Measurements from ENCODE around the gene MPHOSPH10. TPM values are rescaled to one million over a fixed set of nuclear protein-coding genes. Genes with fewer than 3 reads are reported as not detected.

MPHOSPH10 gene
- total RNA-seq, 1 donor from 2014 or later = 12.1 TPM

- no peak for DNase-seq (ENCODE audit: low read depth)
- H3K4me3 ChIP-seq (ENCODE audit: low read depth, low read length) = no peak overlapping the region
- TF ChIP-seq, protein P1, sequence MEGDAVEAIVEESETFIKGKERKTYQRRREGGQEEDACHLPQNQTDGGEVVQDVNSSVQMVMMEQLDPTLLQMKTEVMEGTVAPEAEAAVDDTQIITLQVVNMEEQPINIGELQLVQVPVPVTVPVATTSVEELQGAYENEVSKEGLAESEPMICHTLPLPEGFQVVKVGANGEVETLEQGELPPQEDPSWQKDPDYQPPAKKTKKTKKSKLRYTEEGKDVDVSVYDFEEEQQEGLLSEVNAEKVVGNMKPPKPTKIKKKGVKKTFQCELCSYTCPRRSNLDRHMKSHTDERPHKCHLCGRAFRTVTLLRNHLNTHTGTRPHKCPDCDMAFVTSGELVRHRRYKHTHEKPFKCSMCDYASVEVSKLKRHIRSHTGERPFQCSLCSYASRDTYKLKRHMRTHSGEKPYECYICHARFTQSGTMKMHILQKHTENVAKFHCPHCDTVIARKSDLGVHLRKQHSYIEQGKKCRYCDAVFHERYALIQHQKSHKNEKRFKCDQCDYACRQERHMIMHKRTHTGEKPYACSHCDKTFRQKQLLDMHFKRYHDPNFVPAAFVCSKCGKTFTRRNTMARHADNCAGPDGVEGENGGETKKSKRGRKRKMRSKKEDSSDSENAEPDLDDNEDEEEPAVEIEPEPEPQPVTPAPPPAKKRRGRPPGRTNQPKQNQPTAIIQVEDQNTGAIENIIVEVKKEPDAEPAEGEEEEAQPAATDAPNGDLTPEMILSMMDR (IDR thresholded peaks at IDR 0.05; ENCODE audit: insufficient read depth, low read length, severe bottlenecking) = no peak
- FAIRE-seq = no peak
- H3K27me3 ChIP-seq (ENCODE audit: control insufficient read depth, insufficient read depth, low read length) = no peaks in the 10 kb centered on the region
- peaks cover 7% of the 10 kb centered on the region for H3K36me3 ChIP-seq (ENCODE audit: control insufficient read depth, insufficient read depth, low read length)
Measured at GRCh38 chr2:71151620-71152019, 21.2 kb downstream of the MPHOSPH10 start.

- H3K27me3 ChIP-seq (ENCODE audit: control insufficient read depth, insufficient read depth, low read length) = peaks cover 2% of the 10 kb centered on the region
- no peak overlapping the region for H3K4me3 ChIP-seq (ENCODE audit: low read depth, low read length)
- peaks cover 1% of the 10 kb centered on the region for H3K36me3 ChIP-seq (ENCODE audit: control insufficient read depth, insufficient read depth, low read length)
- FAIRE-seq = no peak
- TF ChIP-seq, protein P1 (IDR thresholded peaks at IDR 0.05; ENCODE audit: insufficient read depth, low read length, severe bottlenecking) = no peak
- DNase-seq (ENCODE audit: low read depth) = no peak
Measured at GRCh38 chr2:71153585-71154224, 23.3 kb downstream of the MPHOSPH10 start.

DNA sequence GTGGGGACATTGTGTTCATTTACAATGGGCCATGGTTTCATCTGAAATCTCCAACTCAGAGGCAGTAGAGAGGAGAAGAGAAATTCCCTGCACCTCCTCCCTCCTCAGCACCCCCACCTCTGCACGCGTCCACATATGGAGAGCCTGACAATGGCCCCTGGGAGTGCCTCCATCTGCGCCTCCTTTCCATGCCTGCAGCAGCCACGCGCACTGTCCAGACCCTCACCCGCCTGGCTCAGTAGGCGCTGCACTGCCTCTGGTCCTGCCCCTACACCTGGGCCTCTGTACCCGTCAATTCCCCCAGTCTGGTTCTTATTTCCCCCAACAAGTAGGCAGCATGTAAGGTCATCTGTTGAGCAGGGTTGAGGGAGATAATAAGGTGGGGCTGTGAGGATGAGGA, 23.8 kb downstream of the MPHOSPH10 start:
- no peaks in the 10 kb centered on the region for H3K36me3 ChIP-seq (ENCODE audit: control insufficient read depth, insufficient read depth, low read length)
- TF ChIP-seq, protein P1 (IDR thresholded peaks at IDR 0.05; ENCODE audit: insufficient read depth, low read length, severe bottlenecking) = no peak
- FAIRE-seq (no peak), DNase-seq (ENCODE audit: low read depth) (no peak)
- H3K4me3 ChIP-seq (ENCODE audit: low read depth, low read length) = no peak overlapping the region
- H3K27me3 ChIP-seq (ENCODE audit: control insufficient read depth, insufficient read depth, low read length) = peaks cover 2% of the 10 kb centered on the region

DNA sequence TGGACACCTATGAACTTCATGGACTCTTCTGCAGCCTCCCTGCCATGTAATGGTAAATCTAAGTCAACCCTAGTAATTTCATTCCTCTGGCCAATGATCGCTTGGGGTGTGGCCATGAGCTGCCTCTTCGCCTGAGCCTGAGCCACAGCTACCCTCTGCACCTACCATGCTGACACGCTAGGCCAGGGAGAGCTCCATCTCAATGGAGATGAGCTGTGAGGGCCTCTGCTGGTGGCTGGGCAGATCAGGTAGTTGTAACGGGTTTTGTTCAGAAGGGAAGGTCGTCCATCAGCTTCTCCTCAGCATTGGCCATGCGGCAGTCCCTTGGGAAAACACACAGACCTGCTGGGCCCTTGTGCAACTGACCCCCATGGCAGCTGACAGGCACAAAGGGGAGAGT, 24.4 kb downstream of the MPHOSPH10 start:
- Histone ChIP-seq H3K27me3 (ENCODE audit: control insufficient read depth, insufficient read depth, low read length) (peaks cover 2% of the 10 kb centered on the region), H3K36me3 (ENCODE audit: control insufficient read depth, insufficient read depth, low read length) (no peaks in the 10 kb centered on the region), H3K4me3 (ENCODE audit: low read depth, low read length) (no peak overlapping the region)
- TF ChIP-seq, protein P1 (IDR thresholded peaks at IDR 0.05; ENCODE audit: insufficient read depth, low read length, severe bottlenecking) = peak; percentile 71
- peak; percentile 52 for DNase-seq (ENCODE audit: low read depth)
- FAIRE-seq = no peak

- Histone ChIP-seq H3K36me3 (ENCODE audit: control insufficient read depth, insufficient read depth, low read length) (no peaks in the 10 kb centered on the region), H3K4me3 (ENCODE audit: low read depth, low read length) (no peak overlapping the region), H3K27me3 (ENCODE audit: control insufficient read depth, insufficient read depth, low read length) (peaks cover 2% of the 10 kb centered on the region)
- FAIRE-seq (no peak), DNase-seq (ENCODE audit: low read depth) (no peak)
- TF ChIP-seq, protein P1 (IDR thresholded peaks at IDR 0.05; ENCODE audit: insufficient read depth, low read length, severe bottlenecking) = no peak
Measured at GRCh38 chr2:71155846-71156245, 25.4 kb downstream of the MPHOSPH10 start.

DNA sequence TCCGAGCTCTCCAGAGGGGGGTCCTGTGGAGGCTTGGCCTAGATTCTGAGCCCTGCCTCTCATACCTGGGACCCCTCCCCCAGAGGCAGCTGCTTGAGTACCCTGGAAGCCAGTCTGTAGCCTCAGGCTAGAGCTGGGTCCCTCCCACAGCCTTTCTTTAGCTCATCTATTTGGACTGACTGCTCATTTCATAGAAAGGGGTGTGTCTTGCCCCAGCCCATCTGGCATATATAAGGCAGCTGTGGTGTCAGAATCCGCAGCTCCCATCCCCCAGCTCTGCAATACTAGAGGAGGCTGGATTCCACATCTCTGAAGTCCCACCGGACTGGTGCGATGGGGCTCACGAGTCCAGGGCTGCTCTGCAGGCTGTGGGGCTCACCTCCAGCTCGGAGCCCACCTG, 26.1 kb downstream of the MPHOSPH10 start:
- H3K36me3 ChIP-seq (ENCODE audit: control insufficient read depth, insufficient read depth, low read length) = no peaks in the 10 kb centered on the region
- FAIRE-seq (no peak), DNase-seq (ENCODE audit: low read depth) (no peak)
- H3K4me3 ChIP-seq (ENCODE audit: low read depth, low read length) = no peak overlapping the region
- peaks cover 2% of the 10 kb centered on the region for H3K27me3 ChIP-seq (ENCODE audit: control insufficient read depth, insufficient read depth, low read length)
- TF ChIP-seq, protein P1 (IDR thresholded peaks at IDR 0.05; ENCODE audit: insufficient read depth, low read length, severe bottlenecking) = no peak
